HCT116 (cell line): ENCODE results near the gene SPCS3. TPM values are rescaled to one million over a fixed set of nuclear protein-coding genes. Genes with fewer than 3 reads are reported as not detected.

Experiments
- ATAC-seq: fragments of 200-7000 bp; cut with Tn5 transposase; 2 replicates; pipeline ENCODE4 v1.9.1; 2020; ENCODE audit warnings: mild to moderate bottlenecking, moderate library complexity
- BruUV-seq: library from RNA; stranded (reverse); fragments of 400-500 nt; replicated peaks from 2 replicates; lab custom pipeline; 2021; lab: Mats Ljungman, UMichigan
- CTCF ChIA-PET: fragments of 300-600 bp; sonication (Branson Sonifier 250); formaldehyde crosslinking; loops from one replicate; lab custom pipeline; 2021; ENCODE audit warnings: antibody characterized with exemption; lab: Charles Lee
- POLR2A ChIA-PET: fragments of 300-600, 350-600 bp; sonication (Branson Sonifier 250); formaldehyde crosslinking; loops from one replicate; lab custom pipeline; 2021; ENCODE audit warnings: antibody characterized with exemption; lab: Charles Lee
- RAD21 ChIA-PET, 2 experiments: fragments of 300-600 bp; sonication (Branson Sonifier 250); formaldehyde crosslinking; loops; one replicate each; lab custom pipeline; 2023; ENCODE audit warnings: low total read pairs in 2 of 2; ENCODE audit not compliant: uncharacterized antibody in 2 of 2, unreplicated experiment in 2 of 2, low non-redundant PET in 1 of 2; lab: Charles Lee
- DNase-seq: peaks from one replicate; pipeline ENCODE4 v3.0.0-alpha.2; 2010; ENCODE audit warnings: low read depth, low spot score
- H2AFZ ChIP-seq: fragments of 200-600 bp; shearing (Covaris generic), sonication (generic); 2 replicates; pipeline ENCODE4 v1.6.1; 2017; ENCODE audit warnings: low read depth, mixed run types, mixed read lengths, antibody characterized with exemption, low read length; ENCODE audit not compliant: poor library complexity, severe bottlenecking
- H3K27ac ChIP-seq: 2 replicates; pipeline ENCODE4 v1.5.1; 2012; ENCODE audit warnings: low read depth, low read length
- H3K27me3 ChIP-seq: fragments of 200-600 bp; sonication (generic); 2 replicates; pipeline ENCODE4 v1.6.1; 2016; ENCODE audit warnings: mixed run types, low read length, mixed read lengths; ENCODE audit not compliant: insufficient read depth
- H3K36me3 ChIP-seq, 2 experiments: fragments of 200-500 bp in 1 of 2; fragments of 200-600 bp in 1 of 2; sonication (Bioruptor generic) in 1 of 2; sonication (generic) in 1 of 2; 2 replicates each; pipeline versions ENCODE4 v1.5.1 to v1.6.1; 2014 to 2016; ENCODE audit warnings: low read length in 2 of 2, inconsistent platforms in 1 of 2, mixed read lengths in 1 of 2, mixed run types in 1 of 2; ENCODE audit not compliant: insufficient read depth in 2 of 2, control insufficient read depth in 1 of 2
- H3K4me1 ChIP-seq, 2 experiments: fragments of 200-600 bp in 1 of 2; sonication (generic) in 1 of 2; 2 replicates each; pipeline versions ENCODE4 v1.5.1 to v1.6.1; 2012 to 2017; ENCODE audit warnings: low read length in 2 of 2, inconsistent platforms in 1 of 2, mild to moderate bottlenecking in 1 of 2, mixed read lengths in 1 of 2, mixed run types in 1 of 2, moderate library complexity in 1 of 2; ENCODE audit not compliant: insufficient read depth in 2 of 2, control insufficient read depth in 1 of 2
- H3K4me2 ChIP-seq: fragments of 200-600 bp; sonication (generic); 2 replicates; pipeline ENCODE4 v1.6.1; 2017; ENCODE audit warnings: mixed run types, low read length, mixed read lengths
- H3K4me3 ChIP-seq, 2 experiments: fragments of 200-600 bp in 1 of 2; sonication (generic) in 1 of 2; replicated peaks in 1 of 2; 2 replicates each; pipeline ENCODE4 v1.5.1; 2011 to 2016; ENCODE audit warnings: low read length in 2 of 2, control low read depth in 1 of 2, low read depth in 1 of 2, mild to moderate bottlenecking in 1 of 2, mixed read lengths in 1 of 2, mixed run types in 1 of 2
- H3K79me2 ChIP-seq: fragments of 200-600 bp; sonication (generic); 2 replicates; pipeline ENCODE4 v1.6.1; 2017; ENCODE audit warnings: mild to moderate bottlenecking, mixed run types, low read length, moderate library complexity, mixed read lengths; ENCODE audit not compliant: insufficient read depth
- H3K9ac ChIP-seq: fragments of 200-600 bp; sonication (generic); 2 replicates; pipeline ENCODE4 v1.6.1; 2016; ENCODE audit warnings: low read length, mixed read lengths
- H3K9me2 ChIP-seq: fragments of 200-600 bp; sonication (generic), shearing (Covaris generic); 2 replicates; pipeline ENCODE4 v1.6.1; 2017; ENCODE audit warnings: mixed run types, mild to moderate bottlenecking, moderate library complexity; ENCODE audit not compliant: insufficient read depth
- H3K9me3 ChIP-seq, 2 experiments: fragments of 200-500 bp in 1 of 2; fragments of 200-600 bp in 1 of 2; sonication (Bioruptor generic) in 1 of 2; sonication (generic) in 1 of 2; 2 replicates each; pipeline ENCODE4 v1.6.1; 2014 to 2017; ENCODE audit warnings: low read length in 2 of 2, mixed read lengths in 2 of 2, inconsistent platforms in 1 of 2, low read depth in 1 of 2, mild to moderate bottlenecking in 1 of 2, mixed run types in 1 of 2, moderate library complexity in 1 of 2; ENCODE audit not compliant: control insufficient read depth in 1 of 2, insufficient read depth in 1 of 2
- H4K20me1 ChIP-seq: fragments of 200-600 bp; sonication (generic), shearing (Covaris generic); 2 replicates; pipeline ENCODE4 v1.6.1; 2017; ENCODE audit warnings: mixed run types, mild to moderate bottlenecking, moderate library complexity; ENCODE audit not compliant: insufficient read depth
- ATF3 ChIP-seq: IDR thresholded peaks from 2 replicates; pipeline ENCODE4 v1.6.1; 2012
- CBX3 ChIP-seq: IDR thresholded peaks from 2 replicates; pipeline ENCODE4 v1.6.1; 2012; ENCODE audit warnings: low read depth
- CTCF ChIP-seq, 3 experiments: fragments of 200-600 bp in 1 of 3; sonication (generic) in 1 of 3; IDR thresholded peaks in 2 of 3; conservative IDR thresholded peaks in 1 of 3; 2 replicates each; pipeline ENCODE4 v1.5.1; 2012 to 2017; ENCODE audit warnings: low read depth in 2 of 3, low read length in 2 of 3, antibody characterized with exemption in 1 of 3, borderline replicate concordance in 1 of 3, control low read depth in 1 of 3, mild to moderate bottlenecking in 1 of 3, mixed read lengths in 1 of 3, mixed run types in 1 of 3, moderate library complexity in 1 of 3; ENCODE audit not compliant: insufficient read depth in 1 of 3
- ELF1 ChIP-seq: IDR thresholded peaks from 2 replicates; pipeline ENCODE4 v1.6.1; 2012; ENCODE audit warnings: low read depth, borderline replicate concordance
- EZH2 ChIP-seq: fragments of 200-600 bp; sonication (generic); IDR thresholded peaks from 2 replicates; pipeline ENCODE4 v1.6.1; 2017; ENCODE audit warnings: antibody characterized with exemption, mixed run types
- EZH2phosphoT487 ChIP-seq: fragments of 200-600 bp; IDR thresholded peaks from 2 replicates; pipeline ENCODE4 v1.6.1; 2018; ENCODE audit warnings: antibody characterized with exemption, borderline replicate concordance
- FOSL1 ChIP-seq: IDR thresholded peaks from 2 replicates; pipeline ENCODE4 v1.6.1; 2012; ENCODE audit warnings: low read depth
- JUND ChIP-seq: IDR thresholded peaks from 2 replicates; pipeline ENCODE4 v1.6.1; 2012
- MAX ChIP-seq: IDR thresholded peaks from 2 replicates; pipeline ENCODE4 v1.6.1; 2012
- POLR2A ChIP-seq: IDR thresholded peaks from 2 replicates; pipeline ENCODE4 v1.7.0; 2011; ENCODE audit warnings: borderline replicate concordance; ENCODE audit not compliant: insufficient read depth, insufficient read length; ENCODE audit errors: extremely low read depth
- POLR2AphosphoS5 ChIP-seq: IDR thresholded peaks from 2 replicates; pipeline ENCODE4 v1.6.1; 2011; ENCODE audit warnings: mild to moderate bottlenecking, low read depth, low read length, moderate library complexity
- REST ChIP-seq: IDR thresholded peaks from 2 replicates; pipeline ENCODE4 v1.6.1; 2012; ENCODE audit warnings: low read depth
- SIN3A ChIP-seq: IDR thresholded peaks from 2 replicates; pipeline ENCODE4 v1.6.1; 2012; ENCODE audit warnings: low read depth
- SRF ChIP-seq: IDR thresholded peaks from 2 replicates; pipeline ENCODE4 v1.6.1; 2012; ENCODE audit warnings: low read depth
- YY1 ChIP-seq: IDR thresholded peaks from 2 replicates; pipeline ENCODE4 v1.6.1; 2011; ENCODE audit warnings: low read length, low read depth, moderate library complexity, mild to moderate bottlenecking; ENCODE audit not compliant: insufficient replicate concordance; ENCODE audit errors: extremely low read depth
- ZBTB33 ChIP-seq: IDR thresholded peaks from 2 replicates; pipeline ENCODE4 v1.6.1; 2011; ENCODE audit warnings: mild to moderate bottlenecking, low read length, moderate library complexity; ENCODE audit not compliant: insufficient replicate concordance; ENCODE audit errors: extremely low read depth
- ZFX ChIP-seq: fragments of 450-650 bp; IDR thresholded peaks from 2 replicates; pipeline ENCODE4 v1.6.1; 2017
- intact Hi-C: fragments of 100-400 bp; cut with micrococcal nuclease; formaldehyde crosslinking; loops from 2 replicates; pipeline ENCODE4 v1.10.0; 2022
- total RNA-seq: library from RNA; stranded (reverse); gene quantifications from one replicate; pipeline ENCODE4 v1.2.1, GENCODE V29; 2021; ENCODE audit not compliant: unreplicated experiment

The SPCS3 gene
- total RNA-seq, 1 experiment from 2014 or later: 135 TPM

- TF ChIP-seq MAX: no peak
- no peak for TF ChIP-seq POLR2A
- no peak for TF ChIP-seq EZH2
- no peak for TF ChIP-seq ATF3
- no peak for TF ChIP-seq ELF1
- TF ChIP-seq YY1: no peak
- no peak for TF ChIP-seq CTCF (IDR thresholded peaks at IDR 0.05 in 2 of 3, conservative IDR thresholded peaks at IDR 0.05 in 1 of 3; ENCODE audit: borderline replicate concordance in 1 of 3, insufficient read depth in 1 of 3, low read depth in 2 of 3, low read length in 2 of 3)
- TF ChIP-seq EZH2phosphoT487: no peak
- no peak for TF ChIP-seq ZBTB33
- TF ChIP-seq POLR2AphosphoS5: no peak
- TF ChIP-seq CBX3: no peak
- no peak for TF ChIP-seq SRF
- TF ChIP-seq FOSL1: no peak
- no peak for TF ChIP-seq ZFX
- no peak for TF ChIP-seq REST
- TF ChIP-seq JUND: no peak
- TF ChIP-seq SIN3A: no peak
- DNase-seq (no peak), ATAC-seq (no peak)
- no peak overlapping the region for H3K4me3 ChIP-seq
- H3K4me2 ChIP-seq: no peak overlapping the region
- H3K36me3 ChIP-seq: peaks cover 2 to 12% of the 10 kb centered on the region in 2 experiments; a peak in 1 of 4 replicates
- POLR2A ChIA-PET: no interaction called here
- CTCF ChIA-PET: no interaction called here
- H3K4me1 ChIP-seq: peaks cover 0 to 14% of the 10 kb centered on the region in 2 experiments; a peak in 3 of 4 replicates
- no peaks in the 10 kb centered on the region for H3K27me3 ChIP-seq
- no peaks in the 10 kb centered on the region for H3K9me3 ChIP-seq
- peaks cover 87% of the 10 kb centered on the region for H3K79me2 ChIP-seq
- no TSS peak for BruUV-seq
- H3K9me2 ChIP-seq: no peaks in the 10 kb centered on the region
- no peak overlapping the region for H3K9ac ChIP-seq
- peaks cover 11% of the 10 kb centered on the region; the same call in 1 of the 2 replicates for H4K20me1 ChIP-seq
- RAD21 ChIA-PET: no interaction called here
- no peak overlapping the region for H2AFZ ChIP-seq
- intact Hi-C loops: no loop called here
- H3K27ac ChIP-seq: no peak overlapping the region
These were observed 3.9 kb downstream of the SPCS3 start for GRCh38 chr4:176323511-176324160.
